ENCODE measurements around the gene DCAF15. TPM values are rescaled to one million over a fixed set of nuclear protein-coding genes. Genes with fewer than 3 reads are reported as not detected.

Gene DCAF15
- total RNA-seq, 1 donor from 2014 or later, result 21.0 TPM

DNA sequence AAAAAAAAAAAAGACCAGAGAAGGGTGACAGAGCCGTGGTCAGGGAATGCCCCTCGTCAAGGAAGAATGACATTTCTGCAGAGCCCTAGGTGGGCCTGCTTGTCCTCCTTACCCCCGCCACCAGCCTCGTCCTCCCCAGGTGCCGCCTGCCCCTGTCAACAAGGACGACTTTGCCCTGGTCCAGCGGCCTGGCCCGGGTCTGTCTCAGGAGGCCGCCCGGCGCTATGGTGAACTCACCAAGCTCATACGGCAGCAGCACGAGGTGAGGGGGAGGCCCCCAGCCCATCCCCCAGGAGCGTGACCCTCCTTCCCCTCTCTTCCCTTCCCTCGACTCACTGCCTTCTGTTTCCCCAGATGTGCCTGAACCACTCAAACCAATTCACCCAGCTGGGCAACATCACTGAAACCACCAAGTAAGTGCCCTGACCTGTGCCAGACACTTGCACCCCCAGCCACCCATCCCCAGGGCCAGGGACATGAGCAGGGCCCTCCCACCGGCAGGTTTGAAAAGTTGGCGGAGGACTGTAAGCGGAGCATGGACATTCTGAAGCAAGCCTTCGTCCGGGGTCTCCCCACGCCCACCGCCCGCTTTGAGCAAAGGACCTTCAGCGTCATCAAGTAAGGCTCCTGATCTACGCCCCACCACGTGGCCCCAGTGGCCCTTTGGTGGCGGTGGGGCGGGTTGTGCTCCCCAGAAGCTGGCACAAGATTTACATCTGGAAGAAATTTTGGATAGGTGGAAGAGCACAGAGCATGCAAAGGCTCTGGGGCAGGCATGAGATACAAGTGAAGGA lies 28.9 kb upstream of the DCAF15 start:
- no peaks in the 10 kb centered on the region for H3K4me1 Mint-ChIP-seq (ENCODE audit: low read depth)
- H3K27ac Mint-ChIP-seq (ENCODE audit: unreplicated experiment), result no peak overlapping the region
- H3K4me3 Mint-ChIP-seq (ENCODE audit: unreplicated experiment), result no peak overlapping the region
- no peaks in the 10 kb centered on the region for H3K27me3 Mint-ChIP-seq (ENCODE audit: low read depth)
- TF ChIP-seq, protein P1, sequence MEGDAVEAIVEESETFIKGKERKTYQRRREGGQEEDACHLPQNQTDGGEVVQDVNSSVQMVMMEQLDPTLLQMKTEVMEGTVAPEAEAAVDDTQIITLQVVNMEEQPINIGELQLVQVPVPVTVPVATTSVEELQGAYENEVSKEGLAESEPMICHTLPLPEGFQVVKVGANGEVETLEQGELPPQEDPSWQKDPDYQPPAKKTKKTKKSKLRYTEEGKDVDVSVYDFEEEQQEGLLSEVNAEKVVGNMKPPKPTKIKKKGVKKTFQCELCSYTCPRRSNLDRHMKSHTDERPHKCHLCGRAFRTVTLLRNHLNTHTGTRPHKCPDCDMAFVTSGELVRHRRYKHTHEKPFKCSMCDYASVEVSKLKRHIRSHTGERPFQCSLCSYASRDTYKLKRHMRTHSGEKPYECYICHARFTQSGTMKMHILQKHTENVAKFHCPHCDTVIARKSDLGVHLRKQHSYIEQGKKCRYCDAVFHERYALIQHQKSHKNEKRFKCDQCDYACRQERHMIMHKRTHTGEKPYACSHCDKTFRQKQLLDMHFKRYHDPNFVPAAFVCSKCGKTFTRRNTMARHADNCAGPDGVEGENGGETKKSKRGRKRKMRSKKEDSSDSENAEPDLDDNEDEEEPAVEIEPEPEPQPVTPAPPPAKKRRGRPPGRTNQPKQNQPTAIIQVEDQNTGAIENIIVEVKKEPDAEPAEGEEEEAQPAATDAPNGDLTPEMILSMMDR (IDR thresholded peaks at IDR 0.05), result no peak
- H3K9me3 Mint-ChIP-seq (ENCODE audit: low read depth), result peaks cover 4% of the 10 kb centered on the region
- H3K36me3 Mint-ChIP-seq (ENCODE audit: low read depth), result peaks cover 49% of the 10 kb centered on the region
- no peak for DNase-seq (ENCODE audit: low spot score)

DNA sequence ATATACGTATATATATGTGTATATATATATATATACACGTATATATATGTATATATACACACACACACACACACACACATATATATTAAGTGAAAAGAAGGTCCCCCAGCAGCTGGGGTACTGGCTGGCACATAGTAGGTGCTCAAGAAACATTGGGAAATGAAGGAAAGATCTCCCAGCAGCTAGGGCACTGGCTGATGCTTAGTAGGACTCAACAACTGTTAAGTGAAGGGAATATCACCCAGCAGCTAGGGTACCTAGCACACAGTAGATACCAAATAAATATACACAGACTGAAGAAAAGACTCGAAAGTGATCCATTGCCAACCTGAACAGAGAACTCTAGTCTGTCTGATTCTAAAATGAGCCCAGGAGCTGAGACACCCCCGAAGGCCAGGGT lies 26.3 kb upstream of the DCAF15 start:
- peaks cover 43% of the 10 kb centered on the region for H3K36me3 Mint-ChIP-seq (ENCODE audit: low read depth)
- no peaks in the 10 kb centered on the region for H3K27me3 Mint-ChIP-seq (ENCODE audit: low read depth)
- H3K9me3 Mint-ChIP-seq (ENCODE audit: low read depth), result peaks cover 3% of the 10 kb centered on the region
- TF ChIP-seq, protein P1 (IDR thresholded peaks at IDR 0.05), result no peak
- H3K4me1 Mint-ChIP-seq (ENCODE audit: low read depth), result no peaks in the 10 kb centered on the region
- no peak overlapping the region for H3K4me3 Mint-ChIP-seq (ENCODE audit: unreplicated experiment)
- no peak for DNase-seq (ENCODE audit: low spot score)
- no peak overlapping the region for H3K27ac Mint-ChIP-seq (ENCODE audit: unreplicated experiment)

DNA sequence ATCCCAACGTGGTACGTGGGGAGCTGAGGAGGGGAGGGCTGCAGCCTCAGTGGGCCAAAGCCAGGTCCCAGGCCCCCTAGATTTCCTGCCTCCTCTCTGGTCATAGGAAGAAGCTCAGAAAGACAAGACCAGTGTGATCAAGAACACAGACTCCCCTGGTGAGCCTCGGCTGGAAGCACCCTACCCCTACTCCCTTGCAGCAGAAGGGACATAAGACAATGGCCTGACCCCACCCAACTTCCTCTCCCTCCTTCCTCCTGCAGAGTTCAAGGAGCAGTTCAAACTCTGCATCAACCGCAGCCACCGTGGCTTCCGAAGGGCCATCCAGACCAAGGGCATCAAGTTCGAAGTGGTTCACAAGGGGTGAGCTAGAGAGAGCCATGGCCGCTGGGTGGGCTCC lies 25.6 kb upstream of the DCAF15 start:
- Mint-ChIP-seq H3K9me3 (ENCODE audit: low read depth) (no peaks in the 10 kb centered on the region), H3K27ac (ENCODE audit: unreplicated experiment) (peak overlapping the region; percentile 54), H3K4me3 (ENCODE audit: unreplicated experiment) (no peak overlapping the region), H3K27me3 (ENCODE audit: low read depth) (no peaks in the 10 kb centered on the region), H3K4me1 (ENCODE audit: low read depth) (no peaks in the 10 kb centered on the region), H3K36me3 (ENCODE audit: low read depth) (peaks cover 36% of the 10 kb centered on the region)
- TF ChIP-seq, protein P1 (IDR thresholded peaks at IDR 0.05), result no peak
- no peak for DNase-seq (ENCODE audit: low spot score)

DNA sequence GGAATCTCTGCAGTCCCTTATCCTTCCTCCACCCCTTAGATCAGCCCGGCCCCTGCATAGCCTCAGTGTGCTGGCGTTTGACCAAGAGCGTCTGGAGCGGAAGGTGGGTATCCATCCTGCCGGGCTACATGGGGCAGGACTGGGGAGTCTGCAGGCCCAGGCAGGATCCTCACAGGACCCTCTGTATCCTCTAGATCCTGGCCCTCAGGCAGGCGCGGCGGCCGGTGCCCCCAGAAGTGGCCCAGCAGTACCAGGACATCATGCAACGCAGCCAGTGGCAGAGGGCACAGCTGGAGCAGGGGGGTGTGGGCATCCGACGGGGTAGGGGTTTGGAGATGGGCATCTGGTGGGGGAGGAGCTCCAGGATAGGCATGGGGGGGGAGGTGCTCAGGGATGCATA lies 23.0 kb upstream of the DCAF15 start:
- Mint-ChIP-seq H3K27ac (ENCODE audit: unreplicated experiment) (no peak overlapping the region), H3K9me3 (ENCODE audit: low read depth) (no peaks in the 10 kb centered on the region), H3K4me3 (ENCODE audit: unreplicated experiment) (no peak overlapping the region), H3K4me1 (ENCODE audit: low read depth) (no peaks in the 10 kb centered on the region), H3K36me3 (ENCODE audit: low read depth) (peaks cover 21% of the 10 kb centered on the region), H3K27me3 (ENCODE audit: low read depth) (no peaks in the 10 kb centered on the region)
- DNase-seq (ENCODE audit: low spot score), result no peak
- TF ChIP-seq, protein P1 (IDR thresholded peaks at IDR 0.05), result no peak

DNA sequence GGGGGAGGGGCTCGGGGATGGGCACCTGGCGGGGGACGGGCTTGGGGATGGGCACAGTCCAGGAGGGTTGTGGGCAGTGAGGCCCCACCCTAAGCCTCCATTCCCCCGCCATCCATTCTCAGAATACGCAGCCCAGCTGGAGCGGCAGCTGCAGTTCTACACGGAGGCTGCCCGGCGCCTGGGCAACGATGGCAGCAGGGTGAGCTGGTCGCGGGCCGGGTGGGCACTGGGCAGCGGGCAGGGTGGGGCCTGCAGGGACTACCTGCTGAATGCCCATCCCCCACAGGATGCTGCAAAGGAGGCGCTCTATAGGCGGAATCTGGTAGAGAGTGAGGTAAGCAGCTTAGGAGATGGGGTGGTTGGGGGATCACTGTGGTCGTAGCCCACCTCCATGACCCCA lies 22.4 kb upstream of the DCAF15 start:
- H3K27me3 Mint-ChIP-seq (ENCODE audit: low read depth), result no peaks in the 10 kb centered on the region

More for the DNA sequence above, 22.4 kb upstream of the DCAF15 start:
- no peaks in the 10 kb centered on the region for H3K9me3 Mint-ChIP-seq (ENCODE audit: low read depth)
- H3K27ac Mint-ChIP-seq (ENCODE audit: unreplicated experiment), result no peak overlapping the region
- H3K4me3 Mint-ChIP-seq (ENCODE audit: unreplicated experiment), result no peak overlapping the region
- no peaks in the 10 kb centered on the region for H3K4me1 Mint-ChIP-seq (ENCODE audit: low read depth)
- TF ChIP-seq, protein P1 (IDR thresholded peaks at IDR 0.05), result no peak
- peaks cover 18% of the 10 kb centered on the region for H3K36me3 Mint-ChIP-seq (ENCODE audit: low read depth)
- no peak for DNase-seq (ENCODE audit: low spot score)
